Smooth muscle cell (in vitro differentiated cells): ENCODE results near the gene OSBPL8. TPM values are rescaled to one million over a fixed set of nuclear protein-coding genes. Genes with fewer than 3 reads are reported as not detected.

Source experiments
- DNase-seq: peaks from one replicate; lab custom pipeline; 2025; ENCODE audit not compliant: unreplicated experiment; lab: John Stamatoyannopoulos, UW
- H2AFZ ChIP-seq: fragments of 200-600 bp; sonication (generic); 2 replicates; pipeline ENCODE4 v1.6.0; 2016; ENCODE audit warnings: antibody characterized with exemption, low read depth, mild to moderate bottlenecking
- H3F3A ChIP-seq: fragments of 200-600 bp; sonication (generic); 2 replicates; pipeline ENCODE4 v1.6.0; 2017; ENCODE audit warnings: antibody characterized with exemption, low read depth
- H3K27ac ChIP-seq: fragments of 200-600 bp; sonication (generic); 2 replicates; pipeline ENCODE4 v1.5.1; 2016; ENCODE audit warnings: low read depth, mild to moderate bottlenecking
- H3K27me3 ChIP-seq: fragments of 200-600 bp; sonication (generic); 2 replicates; pipeline ENCODE4 v1.6.1; 2016; ENCODE audit warnings: low read depth, mild to moderate bottlenecking
- H3K36me3 ChIP-seq: fragments of 200-600 bp; sonication (generic); 2 replicates; pipeline ENCODE4 v1.5.1; 2016; ENCODE audit warnings: low read depth
- H3K4me1 ChIP-seq: fragments of 200-600 bp; sonication (generic); 2 replicates; pipeline ENCODE4 v1.5.1; 2016; ENCODE audit warnings: low read depth
- H3K4me2 ChIP-seq: fragments of 200-600 bp; sonication (generic); 2 replicates; pipeline ENCODE4 v1.6.0; 2016; ENCODE audit warnings: mild to moderate bottlenecking
- H3K4me3 ChIP-seq: fragments of 200-600 bp; sonication (generic); 2 replicates; pipeline ENCODE4 v1.5.1; 2016; ENCODE audit warnings: mild to moderate bottlenecking
- H3K79me2 ChIP-seq: fragments of 200-600 bp; sonication (generic); 2 replicates; pipeline ENCODE4 v1.6.0; 2016; ENCODE audit warnings: low read depth, mild to moderate bottlenecking
- H3K9ac ChIP-seq: fragments of 200-600 bp; sonication (generic); 2 replicates; pipeline ENCODE4 v1.6.0; 2016; ENCODE audit warnings: low read depth
- H3K9me3 ChIP-seq: fragments of 200-600 bp; sonication (generic); replicated peaks from 2 replicates; pipeline ENCODE4 v1.5.1; 2016; ENCODE audit warnings: low read depth
- H4K20me1 ChIP-seq: fragments of 200-600 bp; sonication (generic); 2 replicates; pipeline ENCODE4 v1.6.0; 2016; ENCODE audit warnings: low read depth
- WGBS: methylation state at CpG from one replicate; pipeline ENCODE4 v1.1.7; 2016; ENCODE audit warnings: low lambda C conversion rate; 5-methylcytosine and 5-hydroxymethylcytosine counted together
- polyA plus RNA-seq: library from polyadenylated mRNA; unstranded; fragments of >200 nt; fragmentation: Nextera tagmentation; extraction: Ambion mirVana; gene quantifications from 2 replicates; pipeline ENCODE4 v1.2.1, GENCODE V29; 2016
- total RNA-seq: library from RNA; depleted of rRNA; stranded (reverse); fragments of >200 nt; gene quantifications from 2 replicates; pipeline ENCODE4 v1.2.3, GENCODE V29; 2014
- TF ChIP-seq, protein P1 (sequence below): fragments of 200-600 bp; sonication (generic); IDR thresholded peaks from 2 replicates; pipeline ENCODE4 v1.5.1; 2017; ENCODE audit warnings: borderline replicate concordance, mild to moderate bottlenecking, antibody characterized with exemption; ENCODE audit not compliant: insufficient read depth, poor library complexity, severe bottlenecking

Gene OSBPL8
- total and polyA plus RNA-seq, 2 experiments from 2014 or later: 32.0 to 108 TPM

- TF ChIP-seq, protein P1, sequence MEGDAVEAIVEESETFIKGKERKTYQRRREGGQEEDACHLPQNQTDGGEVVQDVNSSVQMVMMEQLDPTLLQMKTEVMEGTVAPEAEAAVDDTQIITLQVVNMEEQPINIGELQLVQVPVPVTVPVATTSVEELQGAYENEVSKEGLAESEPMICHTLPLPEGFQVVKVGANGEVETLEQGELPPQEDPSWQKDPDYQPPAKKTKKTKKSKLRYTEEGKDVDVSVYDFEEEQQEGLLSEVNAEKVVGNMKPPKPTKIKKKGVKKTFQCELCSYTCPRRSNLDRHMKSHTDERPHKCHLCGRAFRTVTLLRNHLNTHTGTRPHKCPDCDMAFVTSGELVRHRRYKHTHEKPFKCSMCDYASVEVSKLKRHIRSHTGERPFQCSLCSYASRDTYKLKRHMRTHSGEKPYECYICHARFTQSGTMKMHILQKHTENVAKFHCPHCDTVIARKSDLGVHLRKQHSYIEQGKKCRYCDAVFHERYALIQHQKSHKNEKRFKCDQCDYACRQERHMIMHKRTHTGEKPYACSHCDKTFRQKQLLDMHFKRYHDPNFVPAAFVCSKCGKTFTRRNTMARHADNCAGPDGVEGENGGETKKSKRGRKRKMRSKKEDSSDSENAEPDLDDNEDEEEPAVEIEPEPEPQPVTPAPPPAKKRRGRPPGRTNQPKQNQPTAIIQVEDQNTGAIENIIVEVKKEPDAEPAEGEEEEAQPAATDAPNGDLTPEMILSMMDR: no peak
- peaks cover 98% of the 10 kb centered on the region for H3K79me2 ChIP-seq
- no peaks in the 10 kb centered on the region for H3K36me3 ChIP-seq
- no peaks in the 10 kb centered on the region for H3K27me3 ChIP-seq
- 81% methylated on average over 3 of the region's 3 CpGs for WGBS
- H3K4me2 ChIP-seq: no peak overlapping the region
- H3K27ac ChIP-seq: no peak overlapping the region
- H3K9me3 ChIP-seq: no peaks in the 10 kb centered on the region
- H2AFZ ChIP-seq: no peak overlapping the region
- no peaks in the 10 kb centered on the region for H3F3A ChIP-seq
- peaks cover 94% of the 10 kb centered on the region for H4K20me1 ChIP-seq
- DNase-seq: no peak
- H3K4me3 ChIP-seq: no peak overlapping the region
- peaks cover 25% of the 10 kb centered on the region for H3K4me1 ChIP-seq
- no peak overlapping the region for H3K9ac ChIP-seq
Observed at GRCh38 chr12:76552343-76552938, 7.1 kb downstream of the OSBPL8 start.

DNA sequence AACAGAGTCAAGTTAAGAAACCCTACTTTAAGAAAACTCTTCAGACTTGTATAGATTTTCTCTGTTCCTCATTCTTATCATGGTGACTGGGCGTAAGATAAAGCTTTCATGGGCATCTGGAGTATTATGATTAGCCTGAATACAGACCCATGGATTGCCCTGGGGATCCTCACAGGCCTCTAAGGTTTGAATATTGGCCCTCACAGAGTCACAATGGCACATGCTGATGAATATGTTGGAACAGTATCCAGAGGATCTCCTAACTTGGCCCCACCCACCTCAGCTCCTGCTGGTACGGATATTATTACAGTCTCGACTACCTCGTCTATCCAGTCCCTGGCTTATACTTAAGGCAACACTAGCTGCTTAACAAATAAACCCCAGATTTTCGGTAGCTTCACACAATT is 8.1 kb downstream of the OSBPL8 start:
- 70% methylated on average over 5 of the region's 5 CpGs for WGBS

GRCh38 chr12:76549131-76549530 is 10.4 kb downstream of the OSBPL8 start:
- Histone ChIP-seq H3K36me3 (no peaks in the 10 kb centered on the region), H2AFZ (no peak overlapping the region), H3K9ac (no peak overlapping the region), H3K4me1 (peaks cover 35% of the 10 kb centered on the region), H3K4me2 (peak overlapping the region; percentile 48), H3F3A (no peaks in the 10 kb centered on the region), H4K20me1 (peaks cover 95% of the 10 kb centered on the region), H3K4me3 (no peak overlapping the region), H3K79me2 (peaks cover 98% of the 10 kb centered on the region), H3K9me3 (no peaks in the 10 kb centered on the region), H3K27me3 (no peaks in the 10 kb centered on the region), H3K27ac (peak overlapping the region; percentile 5)
- TF ChIP-seq, protein P1: no peak
- DNase-seq: no peak
- WGBS: 78% methylated on average over 4 of the region's 4 CpGs

More for the DNA sequence above, 8.1 kb downstream of the OSBPL8 start:
- peaks cover 31% of the 10 kb centered on the region for H3K4me1 ChIP-seq
- DNase-seq: no peak
- H3F3A ChIP-seq: no peaks in the 10 kb centered on the region
- no peak overlapping the region for H3K9ac ChIP-seq
- TF ChIP-seq, protein P1: no peak
- H4K20me1 ChIP-seq: peaks cover 94% of the 10 kb centered on the region
- no peaks in the 10 kb centered on the region for H3K9me3 ChIP-seq
- H3K27me3 ChIP-seq: no peaks in the 10 kb centered on the region
- H3K4me3 ChIP-seq: no peak overlapping the region
- H3K79me2 ChIP-seq: peaks cover 98% of the 10 kb centered on the region
- H3K27ac ChIP-seq: no peak overlapping the region
- H3K4me2 ChIP-seq: no peak overlapping the region
- H3K36me3 ChIP-seq: no peaks in the 10 kb centered on the region
- no peak overlapping the region for H2AFZ ChIP-seq
